ENCODE measurements around the gene ARID1B. TPM values are rescaled to one million over a fixed set of nuclear protein-coding genes. Genes with fewer than 3 reads are reported as not detected.
A peak's percentile ranks its signal among the peaks of the same experiment; 100 is the strongest.

The ARID1B gene
- total RNA-seq, 2 donors from 2014 or later = 43.9 to 44.6 TPM

DNA sequence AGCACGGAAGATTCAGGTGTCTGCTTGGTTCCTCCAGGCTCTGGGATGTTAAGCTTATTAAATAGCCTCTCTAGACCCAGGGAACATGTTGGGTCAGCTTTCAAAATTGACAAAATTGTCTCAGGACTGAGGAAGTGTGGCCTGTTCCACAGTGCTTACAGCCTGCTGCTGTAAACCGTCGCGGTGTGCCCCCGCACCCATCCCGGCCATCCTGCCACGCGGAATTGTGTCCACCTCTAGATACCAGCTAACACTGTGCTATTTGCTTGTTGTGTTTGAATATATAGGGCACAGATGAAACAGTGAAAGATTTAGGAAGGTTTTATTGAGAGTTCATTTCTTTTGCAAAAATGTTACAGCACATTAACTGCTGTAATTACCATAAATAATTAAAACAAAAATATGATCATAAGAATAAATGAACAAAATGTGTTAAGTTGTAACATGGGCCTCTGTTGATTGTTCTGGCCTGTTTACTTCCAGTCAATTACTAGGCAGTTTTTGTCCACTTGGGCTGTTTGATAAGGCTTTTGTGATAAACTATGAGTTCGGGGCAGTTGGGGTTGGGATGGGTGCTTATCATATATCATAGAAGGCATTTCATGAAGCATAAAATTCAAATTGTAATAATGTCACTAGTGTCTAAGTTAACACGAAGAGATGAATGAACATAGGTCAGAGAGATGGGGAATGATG is 77.4 kb downstream of the ARID1B start:
- no peak for DNase-seq (ENCODE audit: low spot score)
- Histone ChIP-seq H3K27me3 (no peaks in the 10 kb centered on the region), H3K4me3 (no peak overlapping the region), H3K27ac (peak overlapping the region in 1 of 2 donors; percentile 17), H3K9me3 (no peaks in the 10 kb centered on the region), H3K36me3 (no peaks in the 10 kb centered on the region), H3K4me1 (peaks cover 0 to 70% of the 10 kb centered on the region in 2 donors)
- TF ChIP-seq, protein P1, sequence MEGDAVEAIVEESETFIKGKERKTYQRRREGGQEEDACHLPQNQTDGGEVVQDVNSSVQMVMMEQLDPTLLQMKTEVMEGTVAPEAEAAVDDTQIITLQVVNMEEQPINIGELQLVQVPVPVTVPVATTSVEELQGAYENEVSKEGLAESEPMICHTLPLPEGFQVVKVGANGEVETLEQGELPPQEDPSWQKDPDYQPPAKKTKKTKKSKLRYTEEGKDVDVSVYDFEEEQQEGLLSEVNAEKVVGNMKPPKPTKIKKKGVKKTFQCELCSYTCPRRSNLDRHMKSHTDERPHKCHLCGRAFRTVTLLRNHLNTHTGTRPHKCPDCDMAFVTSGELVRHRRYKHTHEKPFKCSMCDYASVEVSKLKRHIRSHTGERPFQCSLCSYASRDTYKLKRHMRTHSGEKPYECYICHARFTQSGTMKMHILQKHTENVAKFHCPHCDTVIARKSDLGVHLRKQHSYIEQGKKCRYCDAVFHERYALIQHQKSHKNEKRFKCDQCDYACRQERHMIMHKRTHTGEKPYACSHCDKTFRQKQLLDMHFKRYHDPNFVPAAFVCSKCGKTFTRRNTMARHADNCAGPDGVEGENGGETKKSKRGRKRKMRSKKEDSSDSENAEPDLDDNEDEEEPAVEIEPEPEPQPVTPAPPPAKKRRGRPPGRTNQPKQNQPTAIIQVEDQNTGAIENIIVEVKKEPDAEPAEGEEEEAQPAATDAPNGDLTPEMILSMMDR (IDR thresholded peaks at IDR 0.05) = no peak

DNA sequence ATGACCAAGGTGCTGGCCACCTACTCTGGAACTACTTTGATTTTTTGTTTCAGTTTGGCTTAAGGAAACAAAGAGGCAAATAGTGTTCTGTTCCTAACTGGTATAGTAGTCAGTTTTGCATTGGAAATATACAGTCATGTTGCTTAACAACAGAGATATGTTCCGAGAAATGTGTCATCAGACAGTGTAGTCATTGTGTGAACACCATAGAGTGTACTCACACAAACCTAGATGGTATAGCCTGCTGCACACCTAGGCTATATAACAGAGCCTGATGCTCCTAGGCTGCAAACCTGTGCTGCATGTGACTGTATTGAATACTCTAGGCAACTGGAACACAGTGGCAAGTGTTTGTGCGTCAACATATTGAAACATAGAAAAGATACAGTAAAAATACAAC is 80.4 kb downstream of the ARID1B start:
- no peak for DNase-seq (ENCODE audit: low spot score)
- H3K4me1 ChIP-seq = peaks cover 0 to 45% of the 10 kb centered on the region in 2 donors
- no peak overlapping the region for H3K4me3 ChIP-seq
- H3K27me3 ChIP-seq = no peaks in the 10 kb centered on the region
- TF ChIP-seq, protein P1 (IDR thresholded peaks at IDR 0.05) = no peak
- H3K9me3 ChIP-seq = no peaks in the 10 kb centered on the region
- no peaks in the 10 kb centered on the region for H3K36me3 ChIP-seq
- no peak overlapping the region for H3K27ac ChIP-seq

DNA sequence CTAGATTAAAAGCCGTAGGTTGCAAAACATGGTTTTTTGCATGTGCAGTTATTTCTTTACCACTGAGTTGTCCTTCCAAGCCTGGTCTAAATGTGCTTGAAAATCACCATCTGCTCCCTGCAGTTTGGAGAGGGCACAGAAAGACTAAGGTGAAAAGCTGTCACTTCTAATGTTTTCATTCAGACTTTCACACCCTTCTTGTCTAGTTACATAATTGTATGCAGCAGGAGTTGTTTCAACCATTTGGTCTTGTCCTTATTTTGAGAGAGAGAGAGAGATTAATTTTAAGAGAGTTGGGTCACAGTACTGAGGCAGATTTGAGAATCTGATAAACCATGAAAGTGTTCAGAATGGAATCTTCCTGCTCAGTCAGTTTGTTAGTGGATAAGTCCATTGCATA is 82.5 kb downstream of the ARID1B start:
- peaks cover 0 to 24% of the 10 kb centered on the region in 2 donors for H3K4me1 ChIP-seq

DNA sequence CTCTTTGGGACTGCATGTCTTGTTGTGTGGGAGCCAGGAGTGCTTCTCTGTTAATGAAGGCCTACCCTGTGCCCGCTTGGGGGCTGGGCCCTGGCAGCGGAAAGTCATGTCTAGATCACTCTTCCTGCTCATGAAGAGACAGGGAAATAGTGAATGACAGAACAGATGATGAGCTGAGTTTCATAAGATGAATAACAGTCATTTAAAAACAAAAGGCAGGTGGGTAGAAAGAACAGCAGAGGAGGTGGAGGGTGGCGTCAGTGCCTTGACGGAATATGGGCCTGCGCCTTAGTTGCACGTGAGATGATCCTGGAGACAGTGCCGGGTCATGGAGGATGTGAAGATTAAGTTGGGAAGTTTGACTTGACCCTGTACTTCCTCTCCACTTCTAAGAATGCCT is 85.5 kb downstream of the ARID1B start:
- no peak overlapping the region for H3K4me3 ChIP-seq
- no peaks in the 10 kb centered on the region for H3K9me3 ChIP-seq
- DNase-seq (ENCODE audit: low spot score) = no peak
- H3K4me1 ChIP-seq = peaks cover 0 to 23% of the 10 kb centered on the region in 2 donors
- H3K27me3 ChIP-seq = no peaks in the 10 kb centered on the region
- TF ChIP-seq, protein P1 (IDR thresholded peaks at IDR 0.05) = no peak
- no peaks in the 10 kb centered on the region for H3K36me3 ChIP-seq
- H3K27ac ChIP-seq = no peak overlapping the region

More for the DNA sequence above, 82.5 kb downstream of the ARID1B start:
- Histone ChIP-seq H3K4me3 (no peak overlapping the region), H3K27ac (no peak overlapping the region), H3K9me3 (no peaks in the 10 kb centered on the region), H3K36me3 (no peaks in the 10 kb centered on the region), H3K27me3 (no peaks in the 10 kb centered on the region)
- no peak for DNase-seq (ENCODE audit: low spot score)
- TF ChIP-seq, protein P1 (IDR thresholded peaks at IDR 0.05) = no peak

DNA sequence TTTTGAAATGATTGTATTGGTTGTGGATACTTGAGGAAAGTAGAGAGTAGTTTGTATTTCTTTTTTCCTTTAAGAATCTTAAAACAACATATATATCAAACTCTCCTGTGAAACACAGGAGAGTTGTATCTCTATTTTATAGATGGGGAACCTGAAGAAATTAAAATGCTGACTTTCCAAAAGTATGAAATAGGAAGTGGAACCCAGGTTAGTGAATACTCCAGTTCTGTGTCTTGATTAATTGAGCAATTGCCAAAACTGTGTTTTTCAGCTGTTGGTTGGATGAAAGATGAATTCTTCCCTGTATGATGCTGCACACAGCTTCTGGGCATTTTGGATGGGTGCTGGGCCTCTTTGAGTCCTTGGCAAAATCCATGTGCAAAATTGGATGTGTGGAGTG is 86.3 kb downstream of the ARID1B start:
- Histone ChIP-seq H3K27me3 (no peaks in the 10 kb centered on the region), H3K27ac (no peak overlapping the region), H3K9me3 (no peaks in the 10 kb centered on the region), H3K36me3 (no peaks in the 10 kb centered on the region), H3K4me1 (peaks cover 0 to 22% of the 10 kb centered on the region in 2 donors), H3K4me3 (no peak overlapping the region)
- DNase-seq (ENCODE audit: low spot score) = no peak
- TF ChIP-seq, protein P1 (IDR thresholded peaks at IDR 0.05) = no peak

DNA sequence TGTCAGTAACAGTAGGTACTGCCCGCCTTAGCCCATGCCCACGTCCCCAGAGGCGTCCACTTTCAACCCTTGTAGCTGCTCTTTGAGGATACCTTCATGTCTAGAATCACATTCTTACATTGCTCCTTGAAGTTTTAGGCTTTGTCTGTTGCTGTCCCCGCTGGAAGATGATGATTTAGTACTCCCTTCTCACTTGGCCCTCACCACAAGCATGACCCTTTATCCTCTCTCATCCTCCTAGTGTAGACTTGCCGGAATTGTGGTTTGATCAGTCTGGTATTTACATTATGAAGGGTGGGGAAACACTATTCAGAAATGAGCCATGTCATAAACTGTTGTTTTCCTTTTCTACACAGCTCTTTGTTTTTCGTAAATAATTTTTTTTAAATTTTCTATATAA is 87.4 kb downstream of the ARID1B start:
- no peak overlapping the region for H3K27ac ChIP-seq
- no peaks in the 10 kb centered on the region for H3K36me3 ChIP-seq
- no peak for DNase-seq (ENCODE audit: low spot score)
- H3K4me1 ChIP-seq = peaks cover 0 to 22% of the 10 kb centered on the region in 2 donors
- H3K4me3 ChIP-seq = no peak overlapping the region
- TF ChIP-seq, protein P1 (IDR thresholded peaks at IDR 0.05) = no peak
- no peaks in the 10 kb centered on the region for H3K9me3 ChIP-seq
- H3K27me3 ChIP-seq = no peaks in the 10 kb centered on the region
